Measurements from ENCODE around the gene SHC4.
A peak's percentile ranks its signal among the peaks of the same experiment; 100 is the strongest.

Gene SHC4

GRCh38 chr15:48833526-48834239 is 130.0 kb downstream of the SHC4 start:
- DNase-seq, result no peak

- DNase-seq, result no peak
These were observed 131.1 kb downstream of the SHC4 start for GRCh38 chr15:48832648-48833047.

- no peak for DNase-seq
These were observed 134.8 kb downstream of the SHC4 start for GRCh38 chr15:48828906-48829305.

- no peak for DNase-seq
These were observed 135.2 kb downstream of the SHC4 start for GRCh38 chr15:48828471-48828870.

- DNase-seq, result no peak
These were observed 138.6 kb downstream of the SHC4 start for GRCh38 chr15:48825075-48825474.

GRCh38 chr15:48823706-48824105 is 140.0 kb downstream of the SHC4 start:
- DNase-seq, result no peak

GRCh38 chr15:48823237-48823636 is 140.5 kb downstream of the SHC4 start:
- DNase-seq, result no peak

GRCh38 chr15:48814286-48814685 is 149.4 kb downstream of the SHC4 start:
- peak; percentile 21 for DNase-seq

GRCh38 chr15:48811325-48811958 is 152.3 kb downstream of the SHC4 start:
- no peak for DNase-seq

GRCh38 chr15:48810414-48811324 is 153.1 kb downstream of the SHC4 start, which contains the start of gene CEP152:
Gene CEP152 (minus strand): TSS chr15:48811069. CDS start chr15:48805649, 5,420 bp downstream.
- DNase-seq, result peak; percentile 100

- no peak for DNase-seq
These were observed 157.6 kb downstream of the SHC4 start for GRCh38 chr15:48806151-48806550.

GRCh38 chr15:48805591-48805990 is 158.1 kb downstream of the SHC4 start:
- no peak for DNase-seq

- no peak for DNase-seq
These were observed 159.8 kb downstream of the SHC4 start for GRCh38 chr15:48803877-48804276.

- DNase-seq, result peak; percentile 6
These were observed 160.9 kb downstream of the SHC4 start for GRCh38 chr15:48802867-48803266.

GRCh38 chr15:48802257-48802656 is 161.5 kb downstream of the SHC4 start:
- no peak for DNase-seq

GRCh38 chr15:48800811-48801455 is 162.8 kb downstream of the SHC4 start:
- peak; percentile 70 for DNase-seq

- DNase-seq, result no peak
These were observed 163.5 kb downstream of the SHC4 start for GRCh38 chr15:48800245-48800644.

GRCh38 chr15:48798319-48798718 is 165.4 kb downstream of the SHC4 start:
- DNase-seq, result no peak

GRCh38 chr15:48796930-48797329 is 166.8 kb downstream of the SHC4 start:
- DNase-seq, result no peak

- DNase-seq, result no peak
These were observed 167.2 kb downstream of the SHC4 start for GRCh38 chr15:48796521-48796920.

- no peak for DNase-seq
These were observed 167.8 kb downstream of the SHC4 start for GRCh38 chr15:48795901-48796300.

- peak; percentile 79 for DNase-seq
These were observed 169.0 kb downstream of the SHC4 start for GRCh38 chr15:48794697-48795134.

GRCh38 chr15:48792408-48792807 is 171.3 kb downstream of the SHC4 start:
- DNase-seq, result no peak
